Ishikawa (cell line): ENCODE results near the gene CDK5R1.

Source experiments
- EP300 ChIP-seq: IDR thresholded peaks from 2 replicates; pipeline ENCODE4 v1.6.1; 2012; ENCODE audit warnings: borderline replicate concordance
- FOXM1 ChIP-seq: IDR thresholded peaks from 2 replicates; pipeline ENCODE4 v1.6.1; 2012; ENCODE audit warnings: low read depth, borderline replicate concordance
- NFIC ChIP-seq: IDR thresholded peaks from 2 replicates; pipeline ENCODE4 v1.6.1; 2012
- RAD21 ChIP-seq: IDR thresholded peaks from 2 replicates; pipeline ENCODE4 v1.6.1; 2012; ENCODE audit warnings: low read depth
- TAF1 ChIP-seq: IDR thresholded peaks from 2 replicates; pipeline ENCODE4 v1.6.1; 2012; ENCODE audit warnings: low read depth, mild to moderate bottlenecking
- TCF12 ChIP-seq: IDR thresholded peaks from 2 replicates; pipeline ENCODE4 v1.6.1; 2012; ENCODE audit warnings: low read depth
- YY1 ChIP-seq: IDR thresholded peaks from 2 replicates; pipeline ENCODE4 v1.6.1; 2012; ENCODE audit warnings: low read depth
- TF ChIP-seq, protein P1 (sequence below): IDR thresholded peaks from 2 replicates; pipeline ENCODE4 v1.6.1; 2012

DNA sequence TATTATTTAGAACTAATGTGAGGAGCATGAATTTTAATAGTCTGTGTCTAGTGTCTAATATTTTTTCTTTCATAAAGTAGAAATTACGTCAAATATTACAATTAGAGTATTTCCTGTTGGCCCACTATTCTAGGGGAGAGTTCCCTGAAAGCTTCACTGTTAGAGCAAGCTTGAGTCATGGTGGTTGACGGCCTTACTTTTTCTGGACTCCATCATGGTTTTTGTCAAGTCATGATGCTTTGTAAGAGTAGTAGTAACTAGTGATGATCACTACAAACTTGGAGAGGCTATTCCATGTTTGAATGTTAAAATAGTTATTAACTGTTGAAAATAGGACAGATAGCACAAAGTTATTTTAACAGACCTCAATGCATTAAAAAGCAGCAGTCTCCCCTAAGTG is 40.8 kb upstream of the CDK5R1 start:
- TF ChIP-seq, protein P1, sequence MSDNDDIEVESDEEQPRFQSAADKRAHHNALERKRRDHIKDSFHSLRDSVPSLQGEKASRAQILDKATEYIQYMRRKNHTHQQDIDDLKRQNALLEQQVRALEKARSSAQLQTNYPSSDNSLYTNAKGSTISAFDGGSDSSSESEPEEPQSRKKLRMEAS, result no peak
- TF ChIP-seq RAD21 (no peak), YY1 (no peak), TAF1 (no peak), FOXM1 (no peak), TCF12 (no peak), NFIC (no peak), EP300 (no peak)
